Hepatocyte (in vitro differentiated cells): ENCODE measurements around the gene IL21R. TPM values are rescaled to one million over a fixed set of nuclear protein-coding genes. Genes with fewer than 3 reads are reported as not detected.

ENCODE experiments used
- DNase-seq: peaks from one replicate; pipeline ENCODE4 v3.0.0-alpha.2; 2016; ENCODE audit warnings: low spot score
- H2AFZ ChIP-seq: fragments of 200-600 bp; sonication (generic); 2 replicates; pipeline ENCODE4 v1.6.0; 2016; ENCODE audit warnings: antibody characterized with exemption, mild to moderate bottlenecking
- H3K27ac ChIP-seq: fragments of 200-600 bp; sonication (generic); 2 replicates; pipeline ENCODE4 v1.5.1; 2016; ENCODE audit warnings: mild to moderate bottlenecking
- H3K27me3 ChIP-seq: fragments of 200-600 bp; sonication (generic); 2 replicates; pipeline ENCODE4 v1.6.1; 2016
- H3K36me3 ChIP-seq: fragments of 200-600 bp; sonication (generic); replicated peaks from 2 replicates; pipeline ENCODE4 v1.5.1; 2016; ENCODE audit warnings: low read depth; ENCODE audit not compliant: insufficient read depth
- H3K4me1 ChIP-seq: fragments of 200-600 bp; sonication (generic); 2 replicates; pipeline ENCODE4 v1.5.1; 2016; ENCODE audit warnings: mild to moderate bottlenecking, moderate library complexity; ENCODE audit not compliant: insufficient read depth
- H3K4me2 ChIP-seq: fragments of 200-600 bp; sonication (generic); 2 replicates; pipeline ENCODE4 v1.6.0; 2016
- H3K4me3 ChIP-seq: fragments of 200-600 bp; sonication (generic); 2 replicates; pipeline ENCODE4 v1.5.1; 2016; ENCODE audit warnings: mild to moderate bottlenecking
- H3K79me2 ChIP-seq: fragments of 200-600 bp; sonication (generic); 2 replicates; pipeline ENCODE4 v1.6.0; 2017; ENCODE audit warnings: mild to moderate bottlenecking
- H3K9me2 ChIP-seq: fragments of 200-600 bp; sonication (generic); replicated peaks from 2 replicates; pipeline ENCODE4 v1.6.0; 2017; ENCODE audit warnings: mild to moderate bottlenecking; ENCODE audit not compliant: insufficient read depth
- H3K9me3 ChIP-seq: fragments of 200-600 bp; sonication (generic); 2 replicates; pipeline ENCODE4 v1.5.1; 2016; ENCODE audit warnings: low read depth, mild to moderate bottlenecking
- H4K20me1 ChIP-seq: fragments of 200-600 bp; sonication (generic); 2 replicates; pipeline ENCODE4 v1.6.0; 2016; ENCODE audit warnings: mild to moderate bottlenecking; ENCODE audit not compliant: insufficient read depth, poor library complexity, severe bottlenecking
- CTCF ChIP-seq: fragments of 200-600 bp; sonication (generic); IDR thresholded peaks from 2 replicates; pipeline ENCODE4 v1.5.1; 2016; ENCODE audit warnings: antibody characterized with exemption, mild to moderate bottlenecking; ENCODE audit not compliant: poor library complexity
- EZH2 ChIP-seq: fragments of 200-600 bp; sonication (generic); IDR thresholded peaks from 2 replicates; pipeline ENCODE4 v1.6.1; 2016; ENCODE audit warnings: antibody characterized with exemption, mild to moderate bottlenecking, borderline replicate concordance
- EZH2phosphoT487 ChIP-seq: fragments of 200-600 bp; sonication (generic); IDR thresholded peaks from one replicate; pipeline ENCODE4 v1.6.1; 2018; ENCODE audit warnings: antibody characterized with exemption, mild to moderate bottlenecking, low read depth, moderate library complexity; ENCODE audit not compliant: unreplicated experiment, severe bottlenecking
- WGBS: methylation state at CpG from one replicate; pipeline ENCODE4 v1.1.6; 2016; ENCODE audit warnings: low lambda C conversion rate; ENCODE audit errors: missing lambda C conversion rate; 5-methylcytosine and 5-hydroxymethylcytosine counted together
- polyA plus RNA-seq: library from polyadenylated mRNA; unstranded; fragments of >200 nt; fragmentation: Nextera tagmentation; extraction: Ambion mirVana; gene quantifications from 2 replicates; pipeline ENCODE4 v1.2.1, GENCODE V29; 2016
- total RNA-seq: library from RNA; depleted of rRNA; stranded (reverse); fragments of >200 nt; gene quantifications from 2 replicates; pipeline ENCODE4 v1.2.3, GENCODE V29; 2014

IL21R gene
- total and polyA plus RNA-seq, 2 experiments from 2014 or later, result 0.10 TPM; not detected in 1

GRCh38 chr16:27461483-27462171 is 59.7 kb downstream of the IL21R start:
- 88% methylated on average over 16 of the region's 16 CpGs for WGBS
- DNase-seq, result no peak

GRCh38 chr16:27462200-27462845 is 60.3 kb downstream of the IL21R start:
- 93% methylated on average over 15 of the region's 18 CpGs for WGBS
- H3K27me3 ChIP-seq, result no peaks in the 10 kb centered on the region
- no peaks in the 10 kb centered on the region for H4K20me1 ChIP-seq

More at GRCh38 chr16:27461483-27462171, 59.7 kb downstream of the IL21R start:
- Histone ChIP-seq H2AFZ (no peak overlapping the region), H3K9me2 (no peaks in the 10 kb centered on the region), H3K4me1 (peaks cover 9% of the 10 kb centered on the region), H4K20me1 (no peaks in the 10 kb centered on the region), H3K27ac (no peak overlapping the region), H3K4me2 (no peak overlapping the region), H3K79me2 (no peaks in the 10 kb centered on the region), H3K27me3 (no peaks in the 10 kb centered on the region), H3K4me3 (no peak overlapping the region), H3K36me3 (no peaks in the 10 kb centered on the region), H3K9me3 (no peaks in the 10 kb centered on the region)
- TF ChIP-seq CTCF, result no peak
- TF ChIP-seq EZH2, result no peak
- TF ChIP-seq EZH2phosphoT487, result no peak

GRCh38 chr16:27462846-27463682 is 61.1 kb downstream of the IL21R start:
- H3K9me3 ChIP-seq, result no peaks in the 10 kb centered on the region
- no peaks in the 10 kb centered on the region for H3K79me2 ChIP-seq
- H2AFZ ChIP-seq, result no peak overlapping the region
- no peak overlapping the region for H3K4me2 ChIP-seq
- H3K4me1 ChIP-seq, result peaks cover 9% of the 10 kb centered on the region
- no peak overlapping the region for H3K27ac ChIP-seq
- H3K4me3 ChIP-seq, result no peak overlapping the region
- DNase-seq, result no peak
- H3K27me3 ChIP-seq, result no peaks in the 10 kb centered on the region
- H3K36me3 ChIP-seq, result no peaks in the 10 kb centered on the region
- H3K9me2 ChIP-seq, result no peaks in the 10 kb centered on the region
- 95% methylated on average over 24 of the region's 24 CpGs for WGBS
- H4K20me1 ChIP-seq, result no peaks in the 10 kb centered on the region
- TF ChIP-seq CTCF (no peak), EZH2phosphoT487 (no peak), EZH2 (no peak)

More at GRCh38 chr16:27462200-27462845, 60.3 kb downstream of the IL21R start:
- no peak overlapping the region for H3K27ac ChIP-seq
- TF ChIP-seq CTCF, result no peak
- TF ChIP-seq EZH2phosphoT487, result no peak
- no peak for TF ChIP-seq EZH2
- H3K4me1 ChIP-seq, result peaks cover 9% of the 10 kb centered on the region
- DNase-seq, result no peak
- no peaks in the 10 kb centered on the region for H3K9me3 ChIP-seq
- H3K4me3 ChIP-seq, result no peak overlapping the region
- no peak overlapping the region for H3K4me2 ChIP-seq
- H2AFZ ChIP-seq, result no peak overlapping the region
- no peaks in the 10 kb centered on the region for H3K36me3 ChIP-seq
- no peaks in the 10 kb centered on the region for H3K9me2 ChIP-seq
- no peaks in the 10 kb centered on the region for H3K79me2 ChIP-seq
